Activated naive CD4-positive, alpha-beta T cell treated with anti-CD3 and anti-CD28 coated beads, Interleukin-2, amount 10 ng/mL, durations not matched to agents 7 days and 5 days (primary cell): ENCODE data around the gene ADAM10.
"Not testable (repeated sequence)": the region's sequence is repeated elsewhere in the genome, so short reads cannot be mapped to it uniquely, and the experiment has no call there.

Experiments
- CTCF ChIA-PET: fragments of 350-600 bp; sonication (Branson Sonifier 250); formaldehyde crosslinking; loops from one replicate; lab custom pipeline; 2021; ENCODE audit warnings: antibody characterized with exemption; lab: Charles Lee
- DNase-seq: peaks from one replicate; pipeline ENCODE4 v3.0.0-alpha.2; 2020
- H3K27ac Mint-ChIP-seq: one replicate; pipeline ENCODE4 v1.8.0; 2021; ENCODE audit warnings: mild to moderate bottlenecking, moderate library complexity, mixed read lengths
- H3K27me3 Mint-ChIP-seq: one replicate; pipeline ENCODE4 v1.8.0; 2021; ENCODE audit warnings: mild to moderate bottlenecking, mixed read lengths
- H3K36me3 Mint-ChIP-seq: one replicate; pipeline ENCODE4 v1.8.0; 2021; ENCODE audit warnings: mixed read lengths
- H3K4me1 Mint-ChIP-seq: one replicate; pipeline ENCODE4 v1.8.0; 2021; ENCODE audit warnings: mixed read lengths
- H3K4me3 Mint-ChIP-seq: one replicate; pipeline ENCODE4 v1.8.0; 2021; ENCODE audit warnings: mild to moderate bottlenecking, moderate library complexity, mixed read lengths
- H3K9me3 Mint-ChIP-seq: one replicate; pipeline ENCODE4 v1.8.0; 2021; ENCODE audit warnings: mixed read lengths

The ADAM10 gene

DNA sequence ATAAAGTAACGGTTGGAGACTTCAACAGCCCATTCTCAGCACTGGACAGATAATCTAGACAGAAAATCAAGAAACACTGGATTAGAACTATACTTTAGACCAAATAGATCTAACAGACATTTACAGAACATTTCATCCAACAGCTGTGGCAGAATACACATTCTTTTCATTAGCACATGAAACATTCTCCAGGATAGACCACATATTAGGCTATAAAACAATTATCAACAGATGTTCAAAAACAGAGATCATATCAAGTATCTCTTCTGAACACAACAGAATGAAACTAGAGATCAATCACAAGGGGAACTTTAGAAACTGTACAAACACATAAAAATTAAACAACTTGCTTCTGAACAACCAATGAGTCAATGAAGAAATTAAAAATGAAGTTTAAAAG is 133.3 kb downstream of the ADAM10 start:
- CTCF ChIA-PET: no interaction called here
- H3K27ac Mint-ChIP-seq: no peak overlapping the region
- peaks cover 23% of the 10 kb centered on the region for H3K9me3 Mint-ChIP-seq
- H3K36me3 Mint-ChIP-seq: peaks cover 74% of the 10 kb centered on the region
- H3K4me1 Mint-ChIP-seq: peaks cover 7% of the 10 kb centered on the region
- H3K4me3 Mint-ChIP-seq: no peak overlapping the region
- H3K27me3 Mint-ChIP-seq: no peaks in the 10 kb centered on the region
- DNase-seq: no peak

DNA sequence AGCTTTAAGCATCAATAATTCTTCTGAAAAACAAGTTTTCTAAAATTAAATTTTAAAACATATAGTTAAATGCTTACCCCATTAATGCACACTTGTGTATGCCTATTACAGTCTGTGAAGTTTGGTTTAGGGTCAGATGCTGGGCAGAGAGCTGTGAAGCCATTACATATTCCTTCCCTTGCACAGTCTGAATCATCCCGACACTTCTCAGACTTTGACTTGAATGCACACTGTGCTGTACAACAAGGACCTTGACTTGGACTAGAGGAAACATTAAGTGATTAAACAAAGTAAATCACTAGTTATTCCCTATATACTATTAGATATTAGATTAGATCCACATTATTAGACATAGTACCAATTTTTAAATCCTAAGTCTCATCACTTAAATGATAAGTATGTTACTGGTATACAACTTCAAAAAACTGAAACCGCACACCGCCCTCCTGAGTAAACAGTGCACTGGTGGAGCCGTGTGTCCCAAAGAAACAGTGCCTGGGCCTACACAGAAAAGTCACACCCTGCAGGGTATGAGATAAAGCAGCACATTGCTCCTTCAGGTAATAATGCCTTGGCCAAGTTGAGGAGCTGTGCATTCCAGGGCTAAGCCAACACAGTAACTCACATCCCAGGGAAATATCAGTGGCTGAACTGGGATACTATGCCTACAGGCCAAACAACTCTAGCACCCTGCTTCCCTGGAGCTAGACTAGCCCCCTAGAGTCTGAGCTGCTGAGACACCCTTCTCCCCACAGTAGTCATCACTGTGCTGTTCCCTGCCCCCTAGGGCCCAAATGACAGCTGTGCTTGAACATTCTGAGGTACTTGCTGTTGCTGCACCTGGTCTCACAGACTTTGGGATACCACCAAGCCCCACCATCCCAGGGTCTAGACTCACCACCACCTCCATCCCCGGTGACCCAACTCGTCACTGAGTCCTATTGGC is 137.5 kb downstream of the ADAM10 start:
- Mint-ChIP-seq H3K36me3 (peaks cover 76% of the 10 kb centered on the region), H3K9me3 (peaks cover 20% of the 10 kb centered on the region), H3K27me3 (no peaks in the 10 kb centered on the region), H3K4me3 (no peak overlapping the region), H3K4me1 (peaks cover 15% of the 10 kb centered on the region), H3K27ac (no peak overlapping the region)
- CTCF ChIA-PET: no interaction called here
- no peak for DNase-seq

DNA sequence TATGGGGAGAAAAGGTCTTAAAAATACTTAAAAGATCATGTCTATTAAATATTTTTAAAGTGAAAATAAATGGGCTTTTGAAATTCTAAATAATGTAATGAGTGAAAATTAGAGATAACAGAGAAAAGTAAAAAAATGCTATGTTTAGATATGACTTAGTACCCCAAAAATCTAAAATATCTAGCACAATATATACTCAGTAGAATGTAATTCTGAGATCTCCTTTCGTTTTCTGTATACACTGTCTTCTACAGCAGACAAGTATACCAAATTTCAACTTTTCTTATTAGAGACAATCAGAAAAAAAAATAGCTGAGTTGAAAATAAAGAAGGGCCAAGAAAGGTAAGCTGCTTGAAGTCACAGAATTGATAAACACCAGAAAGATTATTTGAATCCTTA is 140.8 kb downstream of the ADAM10 start:
- Mint-ChIP-seq H3K36me3 (peaks cover 69% of the 10 kb centered on the region), H3K4me1 (peaks cover 15% of the 10 kb centered on the region), H3K9me3 (peaks cover 3% of the 10 kb centered on the region), H3K27ac (no peak overlapping the region), H3K27me3 (no peaks in the 10 kb centered on the region), H3K4me3 (no peak overlapping the region)
- no peak for DNase-seq
- CTCF ChIA-PET: no interaction called here

DNA sequence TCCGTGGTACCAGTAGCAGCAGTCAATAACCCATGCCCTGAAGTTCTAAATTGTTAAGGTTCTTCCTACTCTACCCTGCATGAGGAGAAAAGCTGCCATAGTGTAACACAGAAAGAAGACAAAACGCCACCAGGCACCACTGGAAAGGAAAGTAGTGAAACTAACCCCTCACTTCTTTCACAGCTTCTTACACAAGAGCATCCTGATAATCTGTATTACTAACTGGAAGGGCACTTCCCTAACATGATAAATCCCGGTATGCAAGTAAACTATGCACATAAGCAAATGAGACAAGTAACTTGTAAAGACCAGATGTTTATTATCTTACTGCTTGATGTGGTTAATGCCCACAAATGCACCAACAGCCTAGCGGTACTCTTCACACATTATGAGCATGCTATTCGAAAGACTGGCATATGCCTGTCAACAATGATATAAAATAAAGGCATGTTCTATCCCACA is 141.3 kb downstream of the ADAM10 start:
- Mint-ChIP-seq H3K27ac (no peak overlapping the region), H3K9me3 (no peaks in the 10 kb centered on the region)
- DNase-seq: no peak

DNA sequence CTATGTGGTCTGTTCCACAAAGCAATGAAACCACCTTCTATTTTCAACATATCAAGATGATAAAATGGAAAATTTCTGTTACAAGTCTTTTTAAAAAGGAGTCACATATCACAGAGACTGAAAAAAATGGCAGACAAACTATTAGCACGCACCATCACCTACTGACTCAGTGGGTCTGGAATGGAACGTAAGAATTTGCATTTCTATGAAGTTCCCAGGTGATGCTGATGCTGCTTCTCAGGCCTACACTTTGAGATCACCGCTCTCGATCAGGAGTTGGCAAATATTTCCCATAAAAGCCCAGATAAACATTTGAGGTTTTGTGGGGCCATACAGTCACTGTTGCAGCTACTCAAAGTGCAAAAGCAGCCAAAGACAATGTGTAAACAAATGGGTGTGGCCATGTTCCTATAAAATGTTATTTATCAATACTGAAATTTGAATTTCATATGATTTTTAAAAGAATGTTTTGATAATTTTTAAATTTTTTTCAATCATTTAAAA is 142.9 kb downstream of the ADAM10 start:
- no peaks in the 10 kb centered on the region for H3K27me3 Mint-ChIP-seq
- DNase-seq: no peak
- peaks cover 66% of the 10 kb centered on the region for H3K36me3 Mint-ChIP-seq
- peaks cover 11% of the 10 kb centered on the region for H3K4me1 Mint-ChIP-seq
- H3K9me3 Mint-ChIP-seq: no peaks in the 10 kb centered on the region
- no peak overlapping the region for H3K4me3 Mint-ChIP-seq
- H3K27ac Mint-ChIP-seq: no peak overlapping the region
- CTCF ChIA-PET: no interaction called here

More for the DNA sequence above, 141.3 kb downstream of the ADAM10 start:
- no peak overlapping the region for H3K4me3 Mint-ChIP-seq
- H3K4me1 Mint-ChIP-seq: peaks cover 18% of the 10 kb centered on the region
- CTCF ChIA-PET: no interaction called here
- peaks cover 70% of the 10 kb centered on the region for H3K36me3 Mint-ChIP-seq
- H3K27me3 Mint-ChIP-seq: no peaks in the 10 kb centered on the region

DNA sequence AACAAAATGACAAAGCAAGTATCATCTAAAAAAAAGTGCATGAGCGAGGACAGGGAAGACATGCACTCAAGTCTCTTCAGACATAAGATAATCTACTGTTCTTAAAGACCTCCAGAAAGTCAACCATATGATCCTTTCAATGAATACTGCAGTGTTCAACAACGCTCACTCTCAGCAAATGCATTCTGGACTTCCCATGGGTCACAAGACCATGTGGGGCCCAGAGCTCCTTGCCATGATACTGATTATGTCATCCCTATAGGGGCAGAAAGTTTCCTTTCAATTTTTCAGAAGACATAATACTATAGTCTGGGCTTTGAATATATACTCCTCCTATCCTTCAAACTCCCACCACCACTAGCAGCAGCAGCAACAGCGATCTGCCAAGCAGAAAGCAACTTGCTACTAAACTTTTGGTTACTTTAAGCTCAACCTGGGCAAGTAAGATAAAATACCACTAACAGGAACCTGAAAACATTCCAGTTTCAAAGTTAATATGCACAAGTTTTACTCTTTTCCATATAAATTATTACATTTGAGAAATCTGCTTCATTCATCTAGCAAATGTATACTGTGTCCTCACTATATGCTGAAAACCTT is 143.5 kb downstream of the ADAM10 start:
- peaks cover 67% of the 10 kb centered on the region for H3K36me3 Mint-ChIP-seq
- CTCF ChIA-PET: interaction anchor here (0.6 kb wide), 1 partner anchor 328 kb away, joined by 3 read pairs; no protein-coding TSS in a partner anchor
- H3K27ac Mint-ChIP-seq: no peak overlapping the region
- no peak overlapping the region for H3K4me3 Mint-ChIP-seq
- H3K9me3 Mint-ChIP-seq: no peaks in the 10 kb centered on the region
- DNase-seq: no peak
- H3K27me3 Mint-ChIP-seq: no peaks in the 10 kb centered on the region
- peaks cover 11% of the 10 kb centered on the region for H3K4me1 Mint-ChIP-seq

DNA sequence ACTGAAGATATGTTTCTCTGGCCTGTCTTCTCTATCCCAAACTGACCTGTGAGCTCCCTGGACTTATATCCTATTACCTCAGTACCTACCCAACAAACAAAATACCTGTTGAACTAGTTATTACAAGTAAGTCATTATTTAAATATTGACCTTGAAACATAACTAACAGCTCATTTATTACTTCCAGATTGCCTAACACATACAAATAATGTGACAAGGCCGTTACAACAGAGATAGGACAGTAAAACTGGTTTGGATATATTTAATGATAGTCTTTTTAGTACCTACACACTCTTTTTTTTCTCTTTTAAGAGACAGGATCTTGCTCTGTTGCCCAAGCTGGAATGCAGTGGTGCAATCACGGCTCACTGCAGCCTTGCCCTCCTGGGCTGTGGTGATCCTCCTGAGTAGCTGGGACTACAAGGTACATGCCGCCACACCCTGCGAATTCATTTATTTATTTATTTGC is 145.0 kb downstream of the ADAM10 start:
- CTCF ChIA-PET: no interaction called here
- Mint-ChIP-seq H3K4me1 (peaks cover 11% of the 10 kb centered on the region), H3K9me3 (no peaks in the 10 kb centered on the region), H3K36me3 (peaks cover 59% of the 10 kb centered on the region), H3K27me3 (no peaks in the 10 kb centered on the region), H3K27ac (no peak overlapping the region), H3K4me3 (no peak overlapping the region)
- DNase-seq: no peak

DNA sequence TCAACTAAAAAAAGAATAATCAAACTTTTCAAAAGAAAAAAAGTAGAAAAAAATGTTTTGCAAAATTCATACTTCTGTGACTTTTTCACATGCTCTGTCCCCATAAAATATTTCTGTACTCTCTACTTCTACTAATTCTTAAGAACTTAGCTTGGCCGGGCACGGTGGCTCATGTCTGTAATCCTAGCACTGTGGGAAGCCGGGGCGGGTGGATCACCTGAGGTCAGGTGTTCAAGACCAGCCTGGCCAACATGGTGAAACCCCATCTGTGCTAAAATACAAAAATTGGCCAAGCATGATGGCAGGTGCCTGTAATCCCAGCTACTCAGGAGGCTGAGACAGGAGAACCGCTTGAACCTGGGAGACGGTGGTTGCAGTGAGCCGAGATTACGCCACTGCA is 145.6 kb downstream of the ADAM10 start:
- DNase-seq, H3K27ac Mint-ChIP-seq, H3K9me3 Mint-ChIP-seq, CTCF ChIA-PET, H3K27me3 Mint-ChIP-seq, H3K4me3 Mint-ChIP-seq: not testable (repeated sequence)
- Mint-ChIP-seq H3K36me3 (peaks cover 56% of the 10 kb centered on the region), H3K4me1 (peaks cover 11% of the 10 kb centered on the region)

DNA sequence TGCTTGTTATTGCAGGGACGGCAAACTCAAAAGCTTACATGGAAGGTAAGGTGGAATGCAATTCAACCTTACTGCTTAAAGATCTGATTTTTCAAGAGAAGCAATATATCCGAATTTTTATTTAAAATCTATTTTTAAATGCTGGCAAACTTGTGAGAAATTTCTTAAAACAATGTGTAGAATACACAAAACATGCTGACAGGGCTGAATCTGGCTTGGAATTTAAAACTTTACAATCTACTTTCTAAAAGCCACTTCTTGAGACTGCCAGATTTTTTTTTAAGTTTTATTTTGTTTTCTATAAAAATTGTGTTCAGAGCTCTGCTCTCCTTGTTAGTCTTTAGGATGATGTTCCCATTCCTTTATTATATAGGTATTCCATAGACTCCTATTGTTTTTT is 146.7 kb downstream of the ADAM10 start:
- no peaks in the 10 kb centered on the region for H3K27me3 Mint-ChIP-seq
- DNase-seq: no peak
- CTCF ChIA-PET: no interaction called here
- H3K4me1 Mint-ChIP-seq: peaks cover 7% of the 10 kb centered on the region
- H3K27ac Mint-ChIP-seq: no peak overlapping the region
- no peaks in the 10 kb centered on the region for H3K9me3 Mint-ChIP-seq
- peaks cover 55% of the 10 kb centered on the region for H3K36me3 Mint-ChIP-seq
- no peak overlapping the region for H3K4me3 Mint-ChIP-seq

DNA sequence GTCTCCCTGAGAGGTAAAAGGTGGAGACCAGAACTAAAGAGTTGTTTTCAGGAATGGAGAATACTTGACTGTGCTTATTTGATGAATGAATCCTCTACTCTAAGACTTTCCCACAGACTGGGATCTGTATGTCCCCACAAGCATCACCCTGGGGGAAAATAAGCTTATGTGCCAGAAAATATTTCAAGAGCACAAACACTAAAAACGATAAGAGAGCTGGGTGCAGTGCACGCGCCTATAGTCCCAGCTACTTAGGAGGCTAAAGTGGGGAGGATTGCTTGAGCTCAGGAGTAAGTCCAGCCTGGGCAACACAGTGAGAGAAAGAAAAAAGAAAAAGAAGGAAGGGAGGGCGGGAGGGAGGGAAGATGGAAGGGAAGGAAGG is 150.7 kb downstream of the ADAM10 start:
- peaks cover 51% of the 10 kb centered on the region for H3K36me3 Mint-ChIP-seq
- no peak for DNase-seq
- H3K9me3 Mint-ChIP-seq: no peaks in the 10 kb centered on the region
- H3K4me3 Mint-ChIP-seq: no peak overlapping the region
- no peak overlapping the region for H3K27ac Mint-ChIP-seq
- CTCF ChIA-PET: interaction anchor here (0.8 kb wide), 1 partner anchor 10 kb away, joined by 3 read pairs; no protein-coding TSS in a partner anchor
- peaks cover 17% of the 10 kb centered on the region for H3K4me1 Mint-ChIP-seq
- H3K27me3 Mint-ChIP-seq: no peaks in the 10 kb centered on the region

DNA sequence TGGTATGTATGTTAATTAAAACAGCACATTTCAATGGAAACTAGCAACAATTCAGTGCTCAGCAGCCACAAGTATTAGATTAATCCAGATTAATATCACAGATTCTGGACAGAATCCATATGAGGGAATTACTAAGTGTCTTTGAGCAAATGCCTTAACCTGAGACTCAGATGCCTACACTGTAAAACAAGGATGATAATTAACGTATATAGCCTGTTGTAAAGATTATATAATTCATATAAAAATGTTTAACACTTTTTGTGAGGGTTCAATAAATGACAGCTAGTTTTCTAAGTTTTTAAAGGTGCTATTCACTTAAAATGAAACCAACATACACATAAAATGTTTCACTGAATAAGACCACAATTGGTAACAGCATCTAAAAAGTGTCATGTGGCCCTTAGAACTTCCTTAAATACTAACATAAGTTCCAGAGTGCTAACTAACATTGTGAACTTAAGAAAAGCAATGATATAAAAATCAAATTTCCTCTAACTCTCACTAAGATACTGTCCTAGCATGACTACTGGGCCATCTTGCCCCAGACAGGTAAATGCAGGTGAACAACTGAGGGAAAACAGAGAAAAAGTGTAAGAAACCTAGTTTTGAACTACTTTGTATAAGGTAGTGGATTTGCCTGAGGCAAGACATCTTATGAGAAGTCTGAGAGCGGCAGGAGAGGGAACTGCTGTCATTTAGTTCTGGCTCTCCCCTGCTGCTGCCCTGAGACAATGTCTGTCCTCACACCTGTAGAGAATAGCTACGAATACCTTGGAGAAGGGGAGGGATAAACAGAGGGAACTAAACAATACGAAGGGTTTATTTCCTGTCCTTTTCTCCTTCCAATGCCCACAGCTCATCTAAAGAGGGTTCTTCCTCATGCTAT is 151.3 kb downstream of the ADAM10 start:
- no peaks in the 10 kb centered on the region for H3K9me3 Mint-ChIP-seq
- no peak overlapping the region for H3K27ac Mint-ChIP-seq
- H3K27me3 Mint-ChIP-seq: no peaks in the 10 kb centered on the region
- H3K4me1 Mint-ChIP-seq: peaks cover 19% of the 10 kb centered on the region
- no peak overlapping the region for H3K4me3 Mint-ChIP-seq
- no peak for DNase-seq
- H3K36me3 Mint-ChIP-seq: peaks cover 52% of the 10 kb centered on the region
- CTCF ChIA-PET: interaction anchor here (0.8 kb wide), 1 partner anchor 10 kb away, joined by 3 read pairs; no protein-coding TSS in a partner anchor

DNA sequence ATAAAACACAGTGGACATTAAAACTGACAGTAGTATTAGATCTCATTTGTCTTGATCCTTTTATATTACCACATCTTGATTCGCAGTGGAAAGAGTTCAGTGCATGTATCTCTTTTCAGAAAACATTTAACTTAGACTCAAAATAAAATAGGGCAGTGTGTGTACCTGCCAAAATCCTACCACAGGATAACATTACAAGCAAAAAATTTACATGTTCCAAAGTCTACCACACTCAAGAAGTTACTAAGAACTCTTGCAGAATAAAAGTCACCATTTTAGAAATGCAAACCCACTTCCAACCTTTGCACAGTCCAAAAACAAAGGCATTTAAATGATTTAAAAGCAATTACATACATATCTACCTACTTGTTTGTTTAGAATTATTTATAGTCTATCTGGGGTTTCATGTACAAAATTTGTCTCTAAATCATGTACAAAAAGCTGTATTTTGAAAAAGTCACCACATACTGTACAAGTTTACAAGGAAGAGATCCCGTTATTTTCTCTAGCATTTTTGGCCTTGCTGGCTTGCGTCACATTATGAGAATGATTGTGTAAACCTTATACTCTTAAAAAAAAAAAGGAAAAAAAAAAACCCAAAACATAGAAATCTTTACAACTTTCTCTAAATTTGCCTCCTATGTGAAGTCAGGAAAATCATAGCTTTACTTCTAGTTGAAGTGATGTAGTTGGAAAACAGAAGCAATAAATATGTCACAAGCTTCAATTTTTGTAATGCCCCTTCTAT is 153.8 kb downstream of the ADAM10 start:
- peaks cover 54% of the 10 kb centered on the region for H3K36me3 Mint-ChIP-seq
- no peaks in the 10 kb centered on the region for H3K27me3 Mint-ChIP-seq
- CTCF ChIA-PET: interaction anchor here (0.6 kb wide), 1 partner anchor 149 kb away, joined by 3 read pairs; no protein-coding TSS in a partner anchor
- H3K9me3 Mint-ChIP-seq: no peaks in the 10 kb centered on the region
- no peak overlapping the region for H3K4me3 Mint-ChIP-seq
- H3K27ac Mint-ChIP-seq: no peak overlapping the region
- no peak for DNase-seq
- peaks cover 19% of the 10 kb centered on the region for H3K4me1 Mint-ChIP-seq

DNA sequence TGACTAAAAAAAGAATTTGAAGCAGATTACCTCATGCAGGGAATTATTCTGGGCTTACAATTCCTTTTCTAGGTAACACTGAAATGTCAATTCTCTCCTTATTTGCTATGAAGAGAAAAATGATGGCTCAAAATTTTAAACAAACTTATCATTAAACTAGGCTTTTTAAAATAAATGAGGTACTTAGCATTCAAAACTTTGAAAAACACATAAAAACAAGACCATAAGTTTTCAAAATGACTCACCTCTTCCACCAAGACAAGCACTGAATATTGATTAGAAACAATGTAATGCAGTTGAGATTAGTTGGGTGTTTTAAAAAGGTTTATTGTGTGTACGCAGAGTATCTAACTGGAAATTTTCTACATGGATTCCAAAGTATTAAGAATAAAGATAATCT is 154.6 kb downstream of the ADAM10 start:
- no peak for DNase-seq
- H3K36me3 Mint-ChIP-seq: peaks cover 52% of the 10 kb centered on the region
- H3K27me3 Mint-ChIP-seq: no peaks in the 10 kb centered on the region
- no peaks in the 10 kb centered on the region for H3K9me3 Mint-ChIP-seq
- peaks cover 19% of the 10 kb centered on the region for H3K4me1 Mint-ChIP-seq
- no peak overlapping the region for H3K4me3 Mint-ChIP-seq
- no peak overlapping the region for H3K27ac Mint-ChIP-seq
- CTCF ChIA-PET: interaction anchor here (0.6 kb wide), 1 partner anchor 150 kb away, joined by 3 read pairs; no protein-coding TSS in a partner anchor
